Activated gamma-delta T cell treated with Interleukin-2 at 50 U/mL for 16 hours (primary cell): ENCODE measurements around the gene CLDN34.

ENCODE experiments used
- DNase-seq: peaks from one replicate; pipeline ENCODE4 v3.0.0-alpha.2; 2020

The CLDN34 gene

GRCh38 chrX:9966775-9967408 lies at the start of gene CLDN34:
CLDN34 (plus strand) TSS chrX:9967358; CDS start chrX:9967358, 0 bp downstream.
- no peak for DNase-seq

- DNase-seq = no peak
Measured at GRCh38 chrX:9917861-9918260, 49.3 kb upstream of the CLDN34 start.

- DNase-seq = no peak
Measured at GRCh38 chrX:9919632-9920172, 47.5 kb upstream of the CLDN34 start.

GRCh38 chrX:9921407-9921806 lies 45.8 kb upstream of the CLDN34 start:
- no peak for DNase-seq

- DNase-seq = no peak
Measured at GRCh38 chrX:9923357-9923756, 43.8 kb upstream of the CLDN34 start.

GRCh38 chrX:9926002-9926401 lies 41.2 kb upstream of the CLDN34 start:
- DNase-seq = no peak

GRCh38 chrX:9927698-9928482 lies 39.3 kb upstream of the CLDN34 start:
- no peak for DNase-seq

GRCh38 chrX:9935436-9935835 lies 31.7 kb upstream of the CLDN34 start:
- no peak for DNase-seq

GRCh38 chrX:9937761-9938160 lies 29.4 kb upstream of the CLDN34 start:
- no peak for DNase-seq

GRCh38 chrX:9938516-9938915 lies 28.6 kb upstream of the CLDN34 start:
- DNase-seq = no peak

- DNase-seq = no peak
Measured at GRCh38 chrX:9940421-9940820, 26.7 kb upstream of the CLDN34 start.

- peak; percentile 39 for DNase-seq
Measured at GRCh38 chrX:9942086-9942485, 25.1 kb upstream of the CLDN34 start.

- no peak for DNase-seq
Measured at GRCh38 chrX:9943420-9943819, 23.7 kb upstream of the CLDN34 start.

- no peak for DNase-seq
Measured at GRCh38 chrX:9947131-9947794, 19.9 kb upstream of the CLDN34 start.

- no peak for DNase-seq
Measured at GRCh38 chrX:9948406-9948805, 18.8 kb upstream of the CLDN34 start.

GRCh38 chrX:9952300-9952699 lies 14.9 kb upstream of the CLDN34 start:
- DNase-seq = no peak

- no peak for DNase-seq
Measured at GRCh38 chrX:9953396-9953795, 13.8 kb upstream of the CLDN34 start.

GRCh38 chrX:9955506-9955905 lies 11.7 kb upstream of the CLDN34 start:
- no peak for DNase-seq

- no peak for DNase-seq
Measured at GRCh38 chrX:9957743-9958142, 9.4 kb upstream of the CLDN34 start.

GRCh38 chrX:9958183-9958582 lies 9.0 kb upstream of the CLDN34 start:
- no peak for DNase-seq

GRCh38 chrX:9961750-9962149 lies 5.4 kb upstream of the CLDN34 start:
- no peak for DNase-seq

GRCh38 chrX:9977635-9978034 lies 10.5 kb downstream of the CLDN34 start:
- no peak for DNase-seq

GRCh38 chrX:9980401-9980800 lies 13.2 kb downstream of the CLDN34 start:
- DNase-seq = no peak

- no peak for DNase-seq
Measured at GRCh38 chrX:9980927-9981326, 13.8 kb downstream of the CLDN34 start.
